Heart left ventricle (tissue), 16 donors: ENCODE data around the gene ZDHHC11. TPM values are rescaled to one million over a fixed set of nuclear protein-coding genes. Genes with fewer than 3 reads are reported as not detected.

Experiments used
- ATAC-seq, 4 donors: fragments of 200-7000 bp; cut with Tn5 transposase; one replicate each; pipeline ENCODE4 v1.9.1; 2020 to 2022; ENCODE audit warnings: moderate library complexity in 4 of 4, mild to moderate bottlenecking in 3 of 4, moderate number of reproducible peaks in 1 of 4
- DNase-seq, 5 donors: peaks; one replicate each; pipeline ENCODE4 v3.0.0-alpha.2; 2020
- H3K27ac ChIP-seq, 12 donors: fragments of 200-600 bp; sonication (generic) in 4 of 12; one replicate each; pipeline versions ENCODE4 v1.5.0 to v1.8.0; 2016 to 2022; ENCODE audit warnings: mild to moderate bottlenecking in 2 of 12
- H3K27me3 ChIP-seq, 9 donors: fragments of 200-600 bp; sonication (generic) in 2 of 9; one replicate each; pipeline versions ENCODE4 v1.5.1 to v1.8.0; 2016 to 2022; ENCODE audit warnings: mild to moderate bottlenecking in 3 of 9
- H3K36me3 ChIP-seq, 9 donors: fragments of 200-600 bp; sonication (generic) in 2 of 9; one replicate each; pipeline versions ENCODE4 v1.5.0 to v1.8.0; 2018 to 2022; ENCODE audit warnings: mild to moderate bottlenecking in 2 of 9
- H3K4me1 ChIP-seq, 12 donors: fragments of 200-600 bp; sonication (generic) in 4 of 12; one replicate each; pipeline versions ENCODE4 v1.5.0 to v1.8.0; 2016 to 2022; ENCODE audit warnings: mild to moderate bottlenecking in 3 of 12
- H3K4me3 ChIP-seq, 12 donors: fragments of 200-600 bp; sonication (generic) in 4 of 12; one replicate each; pipeline versions ENCODE4 v1.5.0 to v1.8.0; 2017 to 2022; ENCODE audit warnings: mild to moderate bottlenecking in 9 of 12, moderate library complexity in 4 of 12
- H3K9me3 ChIP-seq, 12 donors: fragments of 200-600 bp; sonication (generic) in 4 of 12; one replicate each; pipeline versions ENCODE4 v1.5.0 to v1.8.0; 2016 to 2022; ENCODE audit warnings: mild to moderate bottlenecking in 1 of 12
- CTCF ChIP-seq, 12 donors: fragments of 200-600 bp; sonication (generic) in 4 of 12; IDR thresholded peaks; one replicate each; pipeline versions ENCODE4 v1.5.0 to v1.8.0; 2018 to 2022; ENCODE audit warnings: antibody characterized with exemption in 12 of 12, mild to moderate bottlenecking in 5 of 12
- POLR2A ChIP-seq, 2 donors: fragments of 450-650 bp; IDR thresholded peaks; one replicate each; pipeline ENCODE4 v1.6.1; 2017; ENCODE audit warnings: antibody characterized with exemption in 2 of 2, mild to moderate bottlenecking in 2 of 2, moderate library complexity in 2 of 2
- WGBS, 4 donors: extraction: QIAGEN DNeasy Blood & Tissue Kit in 2 of 4; methylation state at CpG; one replicate each; pipeline versions ENCODE4 v1.1.5 to v1.1.7; 2013 to 2018; 5-methylcytosine and 5-hydroxymethylcytosine counted together
- intact Hi-C, 10 donors: fragments of 100-400 bp; cut with DNase I; formaldehyde crosslinking; loops; one replicate each; pipeline versions ENCODE4 v1.11.1 to v1.14.2; 2022
- polyA plus RNA-seq, 2 donors: library from polyadenylated mRNA; stranded (reverse); fragments of 200-250 nt; gene quantifications; one replicate each; pipeline ENCODE4 v1.2.3, GENCODE V29; 2013
- total RNA-seq, 9 donors: library from RNA; depleted of rRNA in 2 of 9; stranded (reverse); fragments of >200 nt in 2 of 9; fragmentation: NEBNext Ultra II Directional in 3 of 9; extraction: Animal tissue kit (Norgen Biotek cat#: 25700) in 3 of 9; gene quantifications; one replicate each; pipeline versions ENCODE4 v1.1.0 to v1.2.4, GENCODE V29; 2016 to 2023
- donor health status: ischemic (EF 13 %, LVEDD 7.1; RV severe dilation, severe dysfunction).
- donor health status: healthy with polysubstance abuse.
- donor health status: DM: no; HTN: yes; CAD: no.
- donor health status: DM: no; HTN: no; CAD: no.
- donor health status: ischemic (EF 25% LVEDD 6.9; RV normal size, moderate dysfunction).
- donor health status: ischemic (EF 25% LVEDD 5.7; RV mildly dilated, moderate dysfunction).
- donor health status: healthy.
- donor health status: DM: yes; HTN: yes; CAD: no.
- donor health status: ischemic (EF 35%, LVEDD 5.7; RV mildly dilated, moderate dysfunction).
- donor health status: nonischemic (EF 11% LVEDD 7.7; RV severe dilation, severe dysfunction).
- donor health status: DM: yes; HTN: yes; CAD: no.
- donor health status: PGD.
- donor health status: ischemic (EF 29% LVEDD 5.4; RV normal size, mild dysfunction).
- donor health status: nonischemic (EF 23%, LVEDD 6.1; RV moderate dilation, normal function).

The ZDHHC11 gene
- total and polyA plus RNA-seq, 11 donors, result 6.3 to 25.0 (median 10.8) TPM

GRCh38 chr5:766666-767431 lies 83.9 kb downstream of the ZDHHC11 start:
- Histone ChIP-seq H3K27ac (no peak overlapping the region), H3K4me1 (peaks cover 0 to 12% (median 0%) of the 10 kb centered on the region in 12 donors), H3K9me3 (no peaks in the 10 kb centered on the region), H3K27me3 (no peaks in the 10 kb centered on the region), H3K4me3 (no peak overlapping the region), H3K36me3 (peaks cover 0 to 43% (median 2%) of the 10 kb centered on the region in 9 donors)
- ATAC-seq (peak in 1 of 4 donors; percentile 2), DNase-seq (peak; percentile 13 to 54 (median 26))
- TF ChIP-seq CTCF (IDR thresholded peaks at IDR 0.05) (no peak), POLR2A (IDR thresholded peaks at IDR 0.05) (no peak)
- WGBS, 4 donors, result 82 to 91% (median 86%) methylated on average over 31 to 32 of the region's 32 CpGs
- intact Hi-C loops, result loop anchor here in 3 of 10 donors (10.0 kb wide), 1 partner anchor 78 kb away; no protein-coding TSS in a partner anchor

- intact Hi-C loops, result loop anchor here in 3 of 10 donors (10.0 kb wide), 1 partner anchor 79 kb away; no protein-coding TSS in a partner anchor
- H3K4me1 ChIP-seq, result peaks cover 0 to 19% (median 0%) of the 10 kb centered on the region in 12 donors
- H3K9me3 ChIP-seq, result no peaks in the 10 kb centered on the region
- no peaks in the 10 kb centered on the region for H3K27me3 ChIP-seq
- TF ChIP-seq POLR2A (IDR thresholded peaks at IDR 0.05) (no peak), CTCF (IDR thresholded peaks at IDR 0.05) (no peak)
- peak in 1 of 4 donors; percentile 2 for ATAC-seq
- peak; percentile 15 to 46 (median 27) for DNase-seq
- no peak overlapping the region for H3K27ac ChIP-seq
- H3K4me3 ChIP-seq, result no peak overlapping the region
- H3K36me3 ChIP-seq, result peaks cover 0 to 43% (median 2%) of the 10 kb centered on the region in 9 donors
- 89 to 92% (median 90%) methylated on average over 17 to 18 of the region's 18 CpGs for WGBS, 4 donors
Measured at GRCh38 chr5:765948-766631, 84.7 kb downstream of the ZDHHC11 start.

GRCh38 chr5:763998-764781 lies 86.6 kb downstream of the ZDHHC11 start:
- intact Hi-C loops, result loop anchor here in 3 of 10 donors (5.0 to 10.0 kb wide), 2 partner anchors 81 to 92 kb away; no protein-coding TSS in a partner anchor
- Histone ChIP-seq H3K27ac (no peak overlapping the region), H3K4me3 (no peak overlapping the region), H3K27me3 (no peaks in the 10 kb centered on the region), H3K9me3 (no peaks in the 10 kb centered on the region), H3K36me3 (peaks cover 0 to 47% (median 2%) of the 10 kb centered on the region in 9 donors), H3K4me1 (peaks cover 0 to 29% (median 10%) of the 10 kb centered on the region in 12 donors)
- ATAC-seq, result no peak
- DNase-seq, result peak in 3 of 5 donors; percentile 24 to 60 (median 38)
- 93 to 98% (median 97%) methylated on average over 30 to 31 of the region's 31 CpGs for WGBS, 4 donors
- TF ChIP-seq POLR2A (IDR thresholded peaks at IDR 0.05) (no peak), CTCF (IDR thresholded peaks at IDR 0.05) (no peak)
